HG03175 (cell line): Measurements from ENCODE around the gene SELENOT.

Experiments used
- ATAC-seq: cut with Tn5 transposase; IDR thresholded peaks from one replicate; pipeline ENCODE4 v1.9.1; 2021; ENCODE audit warnings: mild to moderate bottlenecking, moderate library complexity; ENCODE audit not compliant: unreplicated experiment

SELENOT gene

GRCh38 chr3:150662410-150663200 lies 59.5 kb downstream of the SELENOT start:
- no peak for ATAC-seq

GRCh38 chr3:150663461-150663860 lies 60.3 kb downstream of the SELENOT start:
- no peak for ATAC-seq

- ATAC-seq = no peak
Measured at GRCh38 chr3:150666167-150666566, 63.0 kb downstream of the SELENOT start.

DNA sequence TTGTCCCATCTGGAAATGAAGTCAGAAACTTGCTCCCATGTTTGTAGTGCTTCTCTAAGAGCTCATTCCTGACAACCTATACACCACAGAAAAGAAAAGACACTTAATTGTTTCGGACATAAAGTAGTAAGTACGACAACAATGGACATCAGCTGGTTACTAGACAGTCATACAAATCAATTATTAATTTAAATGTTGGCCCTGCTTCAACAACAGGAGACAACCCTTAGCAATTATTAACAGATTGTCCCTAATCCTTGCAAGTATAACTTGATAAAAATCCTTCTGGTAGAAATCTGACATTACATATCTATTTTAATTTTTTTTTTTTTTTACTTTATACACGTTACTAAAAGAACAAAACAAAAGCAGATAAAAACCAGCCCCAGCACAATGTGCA lies 70.8 kb downstream of the SELENOT start:
- no peak for ATAC-seq

DNA sequence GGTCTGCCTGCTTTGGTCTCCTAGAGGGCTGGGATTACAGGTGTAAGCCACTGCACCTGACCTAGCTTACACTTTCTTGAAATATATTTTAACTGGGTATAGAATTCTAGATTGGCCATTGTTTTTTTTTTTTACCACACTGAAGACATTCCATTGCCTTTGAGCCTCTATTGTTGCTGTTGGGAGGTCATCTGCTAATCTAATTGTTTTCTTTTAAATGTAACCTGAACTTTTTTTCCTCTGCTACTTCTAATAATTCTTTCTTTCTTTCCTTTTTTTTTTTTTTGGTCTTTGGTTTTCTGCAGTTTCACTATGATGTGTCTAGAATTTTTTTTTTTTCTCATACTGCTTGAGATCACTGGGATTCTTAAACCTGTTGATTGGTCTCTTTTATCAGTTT lies 72.5 kb downstream of the SELENOT start:
- ATAC-seq = no peak
